ENCODE data around the gene AFTPH. TPM values are rescaled to one million over a fixed set of nuclear protein-coding genes. Genes with fewer than 3 reads are reported as not detected.

Gene AFTPH
- polyA plus RNA-seq, 3 donors: 22.3 to 28.6 (median 28.4) TPM

DNA sequence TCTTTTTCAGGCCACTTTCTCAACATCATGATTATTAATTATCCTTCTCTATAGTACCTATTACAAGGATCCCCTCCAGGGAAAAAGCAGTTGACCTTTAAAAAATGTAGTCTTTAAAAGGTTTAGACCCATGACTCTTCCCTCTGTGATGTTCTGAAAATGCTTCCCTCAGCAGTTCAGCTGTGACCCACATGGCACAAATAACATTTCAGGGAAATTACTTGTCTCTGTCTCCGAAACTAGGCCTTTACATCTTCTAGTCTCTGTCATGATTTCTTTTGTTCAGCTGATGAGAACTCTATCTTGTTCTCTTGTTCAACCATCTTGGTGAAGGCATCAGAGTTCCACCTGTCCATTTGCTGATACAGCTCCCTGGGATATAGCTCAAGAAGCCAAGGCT, 41.9 kb upstream of the AFTPH start:
- no peak overlapping the region for H2AFZ ChIP-seq (ENCODE audit: insufficient read depth, low read depth, low read length, poor library complexity, severe bottlenecking)
- Mint-ChIP-seq H3K27ac (no peak overlapping the region), H3K36me3 (no peaks in the 10 kb centered on the region), H3K4me3 (no peak overlapping the region), H3K4me1 (peaks cover 3% of the 10 kb centered on the region), H3K9me3 (no peaks in the 10 kb centered on the region), H3K27me3 (ENCODE audit: low read depth in 3 of 3) (peaks cover 0 to 3% (median 2%) of the 10 kb centered on the region in 3 donors)
- TF ChIP-seq, protein P1, sequence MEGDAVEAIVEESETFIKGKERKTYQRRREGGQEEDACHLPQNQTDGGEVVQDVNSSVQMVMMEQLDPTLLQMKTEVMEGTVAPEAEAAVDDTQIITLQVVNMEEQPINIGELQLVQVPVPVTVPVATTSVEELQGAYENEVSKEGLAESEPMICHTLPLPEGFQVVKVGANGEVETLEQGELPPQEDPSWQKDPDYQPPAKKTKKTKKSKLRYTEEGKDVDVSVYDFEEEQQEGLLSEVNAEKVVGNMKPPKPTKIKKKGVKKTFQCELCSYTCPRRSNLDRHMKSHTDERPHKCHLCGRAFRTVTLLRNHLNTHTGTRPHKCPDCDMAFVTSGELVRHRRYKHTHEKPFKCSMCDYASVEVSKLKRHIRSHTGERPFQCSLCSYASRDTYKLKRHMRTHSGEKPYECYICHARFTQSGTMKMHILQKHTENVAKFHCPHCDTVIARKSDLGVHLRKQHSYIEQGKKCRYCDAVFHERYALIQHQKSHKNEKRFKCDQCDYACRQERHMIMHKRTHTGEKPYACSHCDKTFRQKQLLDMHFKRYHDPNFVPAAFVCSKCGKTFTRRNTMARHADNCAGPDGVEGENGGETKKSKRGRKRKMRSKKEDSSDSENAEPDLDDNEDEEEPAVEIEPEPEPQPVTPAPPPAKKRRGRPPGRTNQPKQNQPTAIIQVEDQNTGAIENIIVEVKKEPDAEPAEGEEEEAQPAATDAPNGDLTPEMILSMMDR (IDR thresholded peaks at IDR 0.05): no peak
- H3K4me2 ChIP-seq (replicated peaks; ENCODE audit: extremely low read depth, low read length, poor library complexity, severe bottlenecking): no peak overlapping the region
- no peak overlapping the region for H3K9ac ChIP-seq (ENCODE audit: insufficient read depth, low read length, poor library complexity, severe bottlenecking)
- no peak overlapping the region for H3K27ac ChIP-seq (ENCODE audit: low read depth in 1 of 2, low read length in 2 of 2)
- H3K4me1 ChIP-seq (ENCODE audit: control insufficient read depth in 1 of 2, insufficient read depth in 2 of 2, low read length in 2 of 2): no peaks in the 10 kb centered on the region
- H3K9me3 ChIP-seq (replicated peaks in 1 of 2; ENCODE audit: control insufficient read depth in 1 of 2, insufficient read depth in 1 of 2, low read length in 2 of 2): no peaks in the 10 kb centered on the region
- no peaks in the 10 kb centered on the region for H3K36me3 ChIP-seq (replicated peaks in 1 of 2; ENCODE audit: control insufficient read depth in 1 of 2, insufficient read depth in 2 of 2, low read length in 2 of 2)
- no peaks in the 10 kb centered on the region for H4K20me1 ChIP-seq (ENCODE audit: insufficient read depth, low read length)
- 100% methylated on average over 1 of the region's 1 CpG for WGBS (ENCODE audit: insufficient coverage)
- no peak for DNase-seq
- no peaks in the 10 kb centered on the region for H3K79me2 ChIP-seq (ENCODE audit: insufficient read depth, low read length)
- no peaks in the 10 kb centered on the region for H3K27me3 ChIP-seq (ENCODE audit: control insufficient read depth in 2 of 2, insufficient read depth in 2 of 2, low read length in 2 of 2)
- intact Hi-C loops (cut with micrococcal nuclease): loop anchor here in 1 of 2 donors (10.0 kb wide), 1 partner anchor 427 kb away; no protein-coding TSS in a partner anchor
- H3K4me3 ChIP-seq (replicated peaks in 1 of 3; ENCODE audit: low read depth in 2 of 3, low read length in 3 of 3): no peak overlapping the region

DNA sequence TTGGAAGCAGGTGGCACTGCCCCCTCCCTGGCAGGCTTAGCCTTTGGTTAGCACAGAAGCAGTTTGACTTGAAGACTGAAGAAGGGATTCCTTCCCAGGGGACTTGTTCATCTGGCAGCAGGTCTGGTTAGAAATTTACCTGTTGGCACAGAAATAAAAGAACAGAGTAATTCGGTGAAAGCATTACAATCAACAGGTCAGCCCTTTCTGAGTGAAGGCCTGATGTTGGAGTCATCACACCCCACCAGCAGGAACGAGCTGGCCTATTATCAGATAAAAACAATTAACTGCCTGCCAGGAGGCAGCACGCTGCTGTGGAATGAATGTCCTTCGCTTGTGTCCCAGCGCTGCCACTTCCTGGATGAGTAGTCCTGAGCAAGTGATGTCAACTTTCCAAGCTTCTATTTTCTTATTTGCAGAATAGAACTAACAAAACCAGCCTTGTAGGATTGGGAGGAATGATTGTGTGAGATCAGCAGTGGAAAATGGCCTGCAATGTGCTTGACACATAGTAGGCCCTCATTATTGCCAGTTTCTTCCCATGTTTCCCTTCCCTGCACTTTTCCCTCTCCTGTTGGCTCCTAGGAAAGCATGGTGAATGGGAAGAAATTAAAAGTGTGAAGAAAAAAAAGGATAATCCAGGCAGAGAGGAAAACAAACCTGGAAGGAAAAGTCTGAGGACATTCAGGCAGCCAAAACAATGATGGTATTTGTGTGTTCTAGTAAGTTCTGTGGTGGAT, 41.2 kb upstream of the AFTPH start:
- Histone ChIP-seq H3K4me1 (ENCODE audit: control insufficient read depth in 1 of 2, insufficient read depth in 2 of 2, low read length in 2 of 2) (no peaks in the 10 kb centered on the region), H3K4me3 (replicated peaks in 1 of 3; ENCODE audit: low read depth in 2 of 3, low read length in 3 of 3) (no peak overlapping the region), H3K9ac (ENCODE audit: insufficient read depth, low read length, poor library complexity, severe bottlenecking) (no peak overlapping the region), H3K79me2 (ENCODE audit: insufficient read depth, low read length) (no peaks in the 10 kb centered on the region), H3K27me3 (ENCODE audit: control insufficient read depth in 2 of 2, insufficient read depth in 2 of 2, low read length in 2 of 2) (no peaks in the 10 kb centered on the region), H3K36me3 (replicated peaks in 1 of 2; ENCODE audit: control insufficient read depth in 1 of 2, insufficient read depth in 2 of 2, low read length in 2 of 2) (no peaks in the 10 kb centered on the region), H3K9me3 (replicated peaks in 1 of 2; ENCODE audit: control insufficient read depth in 1 of 2, insufficient read depth in 1 of 2, low read length in 2 of 2) (no peaks in the 10 kb centered on the region), H4K20me1 (ENCODE audit: insufficient read depth, low read length) (no peaks in the 10 kb centered on the region), H3K27ac (ENCODE audit: low read depth in 1 of 2, low read length in 2 of 2) (no peak overlapping the region), H3K4me2 (replicated peaks; ENCODE audit: extremely low read depth, low read length, poor library complexity, severe bottlenecking) (no peak overlapping the region), H2AFZ (ENCODE audit: insufficient read depth, low read depth, low read length, poor library complexity, severe bottlenecking) (no peak overlapping the region)
- Mint-ChIP-seq H3K4me3 (no peak overlapping the region), H3K9me3 (no peaks in the 10 kb centered on the region), H3K4me1 (peaks cover 3% of the 10 kb centered on the region), H3K27ac (peak overlapping the region in 1 of 7 donors; percentile 14), H3K27me3 (ENCODE audit: low read depth in 3 of 3) (peaks cover 1 to 3% (median 2%) of the 10 kb centered on the region in 3 donors), H3K36me3 (no peaks in the 10 kb centered on the region)
- 67% methylated on average over 2 of the region's 5 CpGs for WGBS (ENCODE audit: insufficient coverage)
- intact Hi-C loops (cut with micrococcal nuclease): loop anchor here in 1 of 2 donors (10.0 kb wide), 1 partner anchor 428 kb away; no protein-coding TSS in a partner anchor
- TF ChIP-seq, protein P1 (IDR thresholded peaks at IDR 0.05): no peak
- no peak for DNase-seq
